HepG2 (cell line): ENCODE data around the gene RGS2. TPM values are rescaled to one million over a fixed set of nuclear protein-coding genes. Genes with fewer than 3 reads are reported as not detected.

Experiments
- ATAC-seq: fragments of 200-7000 bp; cut with Tn5 transposase; 3 replicates; pipeline ENCODE4 v1.9.1; 2020; ENCODE audit warnings: mild to moderate bottlenecking, moderate library complexity
- BruUV-seq: library from RNA; stranded (reverse); fragments of 400-500 nt; replicated peaks from 2 replicates; lab custom pipeline; 2021; lab: Mats Ljungman, UMichigan
- CTCF ChIA-PET: fragments of 300-600 bp; formaldehyde crosslinking; extraction: SDS; loops from one replicate; lab custom pipeline; 2021; ENCODE audit warnings: low total read pairs, inconsistent platforms, low intra/inter-chr PET ratio; lab: Yijun Ruan, JAX
- POLR2A ChIA-PET: fragments of 350-600 bp; sonication (Branson Sonifier 250); formaldehyde crosslinking; loops from one replicate; lab custom pipeline; 2020; ENCODE audit warnings: antibody characterized with exemption, inconsistent platforms; lab: Yijun Ruan, JAX
- DNase-seq: peaks from one replicate; pipeline ENCODE4 v3.0.0-alpha.2; 2015; ENCODE audit warnings: low spot score
- FAIRE-seq: peaks from 3 replicates; lab custom pipeline; 2011; peaks lifted over from hg19 to GRCh38; lab: Jason Lieb, UNC
- H2AFZ ChIP-seq: one replicate; pipeline ENCODE4 v1.6.1; 2011; ENCODE audit warnings: low read length, inconsistent platforms
- H3K27ac ChIP-seq: fragments of 300-600 bp; 3 replicates; pipeline ENCODE4 v1.8.0; 2011; ENCODE audit warnings: mixed run types, mild to moderate bottlenecking, mixed read lengths, low read length, inconsistent platforms; ENCODE audit not compliant: insufficient read depth; ENCODE audit errors: extremely low read length
- H3K27me3 ChIP-seq, 2 experiments: fragments of 200-600 bp in 1 of 2; 2 replicates in 1 of 2; 3 replicates in 1 of 2; pipeline versions ENCODE4 v1.6.0 to v1.8.0; 2011; ENCODE audit warnings: low read length in 2 of 2, mild to moderate bottlenecking in 2 of 2, moderate library complexity in 2 of 2, inconsistent platforms in 1 of 2; ENCODE audit not compliant: insufficient read depth in 2 of 2, control insufficient read depth in 1 of 2
- H3K36me3 ChIP-seq, 2 experiments: fragments of 200-600 bp in 1 of 2; replicated peaks in 1 of 2; 2 replicates in 1 of 2; 3 replicates in 1 of 2; pipeline versions ENCODE4 v1.5.1 to v1.8.0; 2011; ENCODE audit warnings: low read length in 2 of 2, inconsistent platforms in 1 of 2; ENCODE audit not compliant: insufficient read depth in 2 of 2, control insufficient read depth in 1 of 2
- H3K4me1 ChIP-seq: 2 replicates; pipeline ENCODE4 v1.5.1; 2012; ENCODE audit warnings: low read length, inconsistent platforms; ENCODE audit not compliant: insufficient read depth
- H3K4me2 ChIP-seq: 2 replicates; pipeline ENCODE4 v1.6.0; 2011; ENCODE audit warnings: low read depth, low read length, inconsistent platforms
- H3K4me3 ChIP-seq, 3 experiments: fragments of 200-600 bp in 1 of 3; sonication (generic), shearing (Covaris generic) in 1 of 3; replicated peaks in 1 of 3; 2 replicates each; pipeline ENCODE4 v1.5.1; 2011 to 2016; ENCODE audit warnings: low read length in 3 of 3, inconsistent platforms in 2 of 3, low read depth in 2 of 3, mild to moderate bottlenecking in 2 of 3, control low read depth in 1 of 3, mixed read lengths in 1 of 3; ENCODE audit not compliant: insufficient read depth in 1 of 3
- H3K79me2 ChIP-seq: one replicate; pipeline ENCODE4 v1.6.1; 2011; ENCODE audit warnings: low read length, inconsistent platforms; ENCODE audit not compliant: insufficient read depth
- H3K9ac ChIP-seq: 2 replicates; pipeline ENCODE4 v1.6.0; 2011; ENCODE audit warnings: mild to moderate bottlenecking, low read depth, low read length, inconsistent platforms; ENCODE audit not compliant: insufficient read depth
- H3K9me3 ChIP-seq: 2 replicates; pipeline ENCODE4 v1.5.1; 2012; ENCODE audit warnings: mild to moderate bottlenecking, low read length
- H4K20me1 ChIP-seq: 2 replicates; pipeline ENCODE4 v1.6.0; 2011; ENCODE audit warnings: inconsistent platforms, mild to moderate bottlenecking, low read length, moderate library complexity; ENCODE audit not compliant: insufficient read depth
- E2F1 ChIP-seq: sonication (generic); formaldehyde crosslinking; IDR thresholded peaks from 2 replicates; pipeline ENCODE4 v1.5.0; 2020; ENCODE audit warnings: missing genetic modification reagents
- KMT2A ChIP-seq: sonication (generic); formaldehyde crosslinking; IDR thresholded peaks from 2 replicates; pipeline ENCODE4 v1.4.0; 2020; ENCODE audit warnings: missing genetic modification reagents
- NFIC ChIP-seq: IDR thresholded peaks from 2 replicates; pipeline ENCODE4 v1.6.1; 2012; ENCODE audit warnings: mild to moderate bottlenecking, low read length, inconsistent platforms
- SNAI1 ChIP-seq: sonication (generic); formaldehyde crosslinking; IDR thresholded peaks from 2 replicates; pipeline ENCODE4 v1.5.0; 2020; ENCODE audit warnings: mild to moderate bottlenecking, missing genetic modification reagents, borderline replicate concordance
- STAT6 ChIP-seq: sonication (generic); formaldehyde crosslinking; IDR thresholded peaks from 2 replicates; pipeline ENCODE4 v1.4.0; 2020; ENCODE audit warnings: missing genetic modification reagents, mild to moderate bottlenecking, borderline replicate concordance
- ZFP90 ChIP-seq: sonication (generic); formaldehyde crosslinking; IDR thresholded peaks from 2 replicates; pipeline ENCODE4 v1.8.0; 2022; ENCODE audit warnings: missing genetic modification reagents, mild to moderate bottlenecking, inconsistent platforms, borderline replicate concordance
- ZNF207 ChIP-seq: fragments of 450-650 bp; IDR thresholded peaks from 2 replicates; pipeline ENCODE4 v1.6.1; 2016; ENCODE audit warnings: antibody characterized with exemption, borderline replicate concordance
- ZNF281 ChIP-seq: sonication (generic); formaldehyde crosslinking; IDR thresholded peaks from 2 replicates; pipeline ENCODE4 v1.4.0; 2020; ENCODE audit warnings: missing genetic modification reagents, borderline replicate concordance
- ZNF432 ChIP-seq: sonication (generic); formaldehyde crosslinking; IDR thresholded peaks from 2 replicates; pipeline ENCODE4 v1.5.0; 2020; ENCODE audit warnings: missing genetic modification reagents, mild to moderate bottlenecking, borderline replicate concordance
- ZNF737 ChIP-seq: sonication (generic); formaldehyde crosslinking; IDR thresholded peaks from 2 replicates; pipeline ENCODE4 v1.5.0; 2020; ENCODE audit warnings: missing genetic modification reagents, mild to moderate bottlenecking, borderline replicate concordance
- WGBS: methylation state at CpG from one replicate; pipeline ENCODE4 v1.1.6; 2017; ENCODE audit warnings: low lambda C conversion rate; 5-methylcytosine and 5-hydroxymethylcytosine counted together
- in situ Hi-C: cut with HindIII; loops from 2 replicates; pipeline ENCODE4 v1.10.0; 2017; ENCODE audit warnings: low pct_unique_long_range_greater_than_20kb; ENCODE audit not compliant: extremely low pct_ligation_motif_present
- intact Hi-C: fragments of 100-400 bp; cut with micrococcal nuclease; formaldehyde crosslinking; loops from one replicate; pipeline ENCODE4 v1.10.0; 2022; ENCODE audit not compliant: unreplicated experiment
- polyA plus RNA-seq, 8 experiments: library from polyadenylated mRNA; depleted of rRNA in 3 of 8; stranded (reverse) in 7 of 8; unstranded in 1 of 8; fragments of >200 nt; fragmentation: Illumina TruSeq in 4 of 8; extraction: Trizol in 4 of 8; gene quantifications; 2 replicates each; pipeline versions ENCODE4 v1.2.1 to v1.2.3, GENCODE V29; 2011 to 2016; ENCODE audit warnings: low read depth in 4 of 8, missing spikeins in 1 of 8, mixed read lengths in 1 of 8; ENCODE audit not compliant: insufficient read depth in 1 of 8
- total RNA-seq, 5 experiments: library from RNA; depleted of rRNA; stranded (reverse); fragments of >200 nt; fragmentation: Illumina TruSeq; extraction: Trizol; gene quantifications; 2 replicates each; pipeline ENCODE4 v1.2.3, GENCODE V29; 2016; ENCODE audit warnings: low read depth in 1 of 5

Gene RGS2
- total and polyA plus RNA-seq, 2 of the 13 experiments (the other 11 are each of a cell fraction or from before 2014, with no cell fraction given) = 0.64 to 1.4 TPM

GRCh38 chr1:192826791-192827546 lies 18.1 kb downstream of the RGS2 start:
- no peaks in the 10 kb centered on the region for H4K20me1 ChIP-seq
- H3K36me3 ChIP-seq = no peaks in the 10 kb centered on the region
- no peaks in the 10 kb centered on the region for H3K79me2 ChIP-seq
- no peaks in the 10 kb centered on the region for H3K4me1 ChIP-seq
- FAIRE-seq = no peak
- no peak for DNase-seq
- in situ Hi-C loops (no loop called here), intact Hi-C loops (no loop called here)
- POLR2A ChIA-PET = no interaction called here
- H3K4me2 ChIP-seq = no peak overlapping the region
- TF ChIP-seq SNAI1 (CRISPR knock-in tag) (no peak), STAT6 (no peak), ZFP90 (CRISPR knock-in tag) (no peak), ZNF737 (no peak), NFIC (no peak), E2F1 (CRISPR knock-in tag) (no peak), ZNF207 (no peak), ZNF432 (no peak), ZNF281 (CRISPR knock-in tag) (no peak), KMT2A (CRISPR knock-in tag) (no peak)
- BruUV-seq = no TSS peak
- H3K9me3 ChIP-seq = no peaks in the 10 kb centered on the region
- no peak overlapping the region for H3K9ac ChIP-seq
- H3K27me3 ChIP-seq = no peaks in the 10 kb centered on the region
- CTCF ChIA-PET = no interaction called here
- H3K27ac ChIP-seq = no peak overlapping the region
- H3K4me3 ChIP-seq = no peak overlapping the region
- ATAC-seq = no peak
- 31% methylated on average over 4 of the region's 4 CpGs for whole genome bisulfite sequencing
- H2AFZ ChIP-seq = no peak overlapping the region
